ENCODE data around the gene PATZ1.
"Not testable (repeated sequence)": the region's sequence is repeated elsewhere in the genome, so short reads cannot be mapped to it uniquely, and the experiment has no call there.

GRCh38 chr22:31348009-31348337, 1.8 kb upstream of the PATZ1 start:
- TF ChIP-seq CTCF (IDR thresholded peaks at IDR 0.05; ENCODE audit: borderline replicate concordance, extremely low read depth, low read length, poor library complexity, severe bottlenecking); EZH2 (IDR thresholded peaks at IDR 0.05; ENCODE audit: borderline replicate concordance, low read depth, low read length, severe bottlenecking): not testable (repeated sequence)

Data from DND-41 (cell line).